Measurements from ENCODE around the gene PPL. TPM values are rescaled to one million over a fixed set of nuclear protein-coding genes. Genes with fewer than 3 reads are reported as not detected.

PPL gene
- total RNA-seq, 1 experiment from 2014 or later, result 56.4 TPM

DNA sequence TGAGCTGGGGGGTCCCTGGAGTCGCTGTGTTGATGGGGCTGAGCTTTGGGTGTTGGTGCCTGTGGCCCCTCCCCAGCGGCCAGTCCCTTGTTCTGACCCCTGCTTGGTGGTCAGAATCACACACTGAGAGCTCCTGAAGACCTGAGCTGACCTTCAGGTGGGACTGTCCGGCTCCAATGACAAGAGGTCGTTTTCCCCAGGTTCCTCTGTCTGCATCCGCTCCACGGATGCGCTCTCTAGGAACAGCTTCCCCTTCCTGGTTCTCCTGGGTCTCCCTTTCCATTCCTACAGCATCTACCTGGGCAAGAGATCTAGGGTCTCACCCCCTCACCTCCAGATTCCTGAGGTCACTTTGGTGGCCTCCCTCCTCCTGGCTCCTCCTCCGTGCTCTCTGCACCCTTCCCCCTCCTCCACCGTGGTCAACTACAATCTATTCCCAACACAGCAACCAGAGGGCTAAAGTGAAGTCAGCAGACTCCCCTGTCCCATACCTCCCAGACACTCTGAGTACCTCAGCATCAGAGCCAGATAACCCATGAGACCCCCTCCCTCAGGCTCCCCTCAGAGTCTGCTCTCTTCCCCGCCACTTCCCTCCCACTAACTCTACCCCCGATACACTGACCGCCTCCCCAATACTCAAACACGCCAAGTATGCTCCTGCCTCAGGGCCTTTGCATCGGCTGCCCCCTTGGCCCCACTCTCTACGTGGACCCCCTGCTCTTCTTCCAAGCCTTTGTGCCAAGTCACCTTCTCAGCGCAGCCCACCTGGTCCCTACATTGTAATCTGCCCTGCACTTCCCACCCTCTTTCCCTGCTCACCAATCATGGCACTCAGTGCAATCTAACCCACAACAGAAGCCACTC lies 12.2 kb upstream of the PPL start:
- no peak for DNase-seq (ENCODE audit: low read depth, low spot score)
- CTCF ChIA-PET, result no interaction called here
- no peaks in the 10 kb centered on the region for H3K9me3 ChIP-seq (ENCODE audit: control insufficient read depth in 1 of 2, insufficient read depth in 1 of 2, low read depth in 1 of 2, low read length in 2 of 2)
- H3K9me2 ChIP-seq (ENCODE audit: insufficient read depth), result no peaks in the 10 kb centered on the region
- intact Hi-C loops (cut with micrococcal nuclease), result loop anchor here (5.0 kb wide), 1 partner anchor 182 kb away; the partner anchor contains the start of gene ZNF500
- no peak overlapping the region for H3K9ac ChIP-seq (ENCODE audit: low read length)
- POLR2A ChIA-PET, result no interaction called here
- H4K20me1 ChIP-seq (ENCODE audit: insufficient read depth), result no peaks in the 10 kb centered on the region
- no peak overlapping the region for H3K27ac ChIP-seq (ENCODE audit: low read depth, low read length)
- ATAC-seq, result no peak
- no peaks in the 10 kb centered on the region for H3K27me3 ChIP-seq (ENCODE audit: insufficient read depth, low read length)
- H2AFZ ChIP-seq (ENCODE audit: low read depth, low read length, poor library complexity, severe bottlenecking), result no peak overlapping the region
- RAD21 ChIA-PET (ENCODE audit: low non-redundant PET in 1 of 2, low total read pairs in 2 of 2, uncharacterized antibody in 2 of 2, unreplicated experiment in 2 of 2), result no interaction called here
- H3K4me1 ChIP-seq (ENCODE audit: control insufficient read depth in 1 of 2, insufficient read depth in 2 of 2, low read length in 2 of 2), result peaks cover 27 to 38% of the 10 kb centered on the region in 2 experiments
- TF ChIP-seq ZFX (IDR thresholded peaks at IDR 0.05), result no peak
- TF ChIP-seq CBX3 (IDR thresholded peaks at IDR 0.05; ENCODE audit: low read depth), result no peak
- TF ChIP-seq JUND (IDR thresholded peaks at IDR 0.05), result no peak
- no peak for TF ChIP-seq SP1 (IDR thresholded peaks at IDR 0.05; ENCODE audit: low read depth)
- TF ChIP-seq, protein P1, sequence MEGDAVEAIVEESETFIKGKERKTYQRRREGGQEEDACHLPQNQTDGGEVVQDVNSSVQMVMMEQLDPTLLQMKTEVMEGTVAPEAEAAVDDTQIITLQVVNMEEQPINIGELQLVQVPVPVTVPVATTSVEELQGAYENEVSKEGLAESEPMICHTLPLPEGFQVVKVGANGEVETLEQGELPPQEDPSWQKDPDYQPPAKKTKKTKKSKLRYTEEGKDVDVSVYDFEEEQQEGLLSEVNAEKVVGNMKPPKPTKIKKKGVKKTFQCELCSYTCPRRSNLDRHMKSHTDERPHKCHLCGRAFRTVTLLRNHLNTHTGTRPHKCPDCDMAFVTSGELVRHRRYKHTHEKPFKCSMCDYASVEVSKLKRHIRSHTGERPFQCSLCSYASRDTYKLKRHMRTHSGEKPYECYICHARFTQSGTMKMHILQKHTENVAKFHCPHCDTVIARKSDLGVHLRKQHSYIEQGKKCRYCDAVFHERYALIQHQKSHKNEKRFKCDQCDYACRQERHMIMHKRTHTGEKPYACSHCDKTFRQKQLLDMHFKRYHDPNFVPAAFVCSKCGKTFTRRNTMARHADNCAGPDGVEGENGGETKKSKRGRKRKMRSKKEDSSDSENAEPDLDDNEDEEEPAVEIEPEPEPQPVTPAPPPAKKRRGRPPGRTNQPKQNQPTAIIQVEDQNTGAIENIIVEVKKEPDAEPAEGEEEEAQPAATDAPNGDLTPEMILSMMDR (IDR thresholded peaks at IDR 0.05 in 2 of 3, conservative IDR thresholded peaks at IDR 0.05 in 1 of 3; ENCODE audit: borderline replicate concordance in 1 of 3, insufficient read depth in 1 of 3, low read depth in 2 of 3, low read length in 2 of 3), result no peak
- no peak for TF ChIP-seq MAX (IDR thresholded peaks at IDR 0.05)
- TF ChIP-seq ELF1 (IDR thresholded peaks at IDR 0.05; ENCODE audit: borderline replicate concordance, low read depth), result no peak
- no peak for TF ChIP-seq CEBPB (IDR thresholded peaks at IDR 0.05; ENCODE audit: low read depth)
- no peak for TF ChIP-seq RAD21 (IDR thresholded peaks at IDR 0.05; ENCODE audit: low read depth)
- no peak overlapping the region for H3K4me2 ChIP-seq (ENCODE audit: low read length)
- BruUV-seq (replicated peaks), result no TSS peak
- no peaks in the 10 kb centered on the region for H3K36me3 ChIP-seq (ENCODE audit: control insufficient read depth in 1 of 2, insufficient read depth in 2 of 2, low read length in 2 of 2)
- no peak overlapping the region for H3K4me3 ChIP-seq (replicated peaks in 1 of 2; ENCODE audit: low read depth in 1 of 2, low read length in 2 of 2)
- no peaks in the 10 kb centered on the region for H3K79me2 ChIP-seq (ENCODE audit: insufficient read depth, low read length)
